ENCODE results near the gene CSRNP3. TPM values are rescaled to one million over a fixed set of nuclear protein-coding genes. Genes with fewer than 3 reads are reported as not detected.

The CSRNP3 gene
- total RNA-seq, 2 donors from 2014 or later = 1.8 to 2.7 TPM

- ATAC-seq (ENCODE audit: insufficient number of reproducible peaks, low FRiP score, low read depth) (no peak), DNase-seq (ENCODE audit: low spot score) (no peak)
- no peak for TF ChIP-seq CTCF (IDR thresholded peaks at IDR 0.05)
Observed at GRCh38 chr2:165576409-165577154, 107.1 kb downstream of the CSRNP3 start.

GRCh38 chr2:165582409-165582808, 112.9 kb downstream of the CSRNP3 start:
- H3K4me1 ChIP-seq (ENCODE audit: control insufficient read depth in 1 of 2, low read depth in 2 of 2) = peaks cover 7 to 14% of the 10 kb centered on the region in 2 donors
- H3K36me3 ChIP-seq = no peaks in the 10 kb centered on the region
- DNase-seq (ENCODE audit: low spot score) = no peak
- H3K4me3 ChIP-seq = no peak overlapping the region
- H3K27me3 ChIP-seq (replicated peaks; ENCODE audit: insufficient read depth) = no peaks in the 10 kb centered on the region
- no peak for TF ChIP-seq CTCF (IDR thresholded peaks at IDR 0.05)
- no peaks in the 10 kb centered on the region for H3K9me3 ChIP-seq
- H3K27ac ChIP-seq = no peak overlapping the region
- ATAC-seq (ENCODE audit: insufficient number of reproducible peaks, low FRiP score, low read depth) = peak; percentile 66

More at GRCh38 chr2:165576409-165577154, 107.1 kb downstream of the CSRNP3 start:
- Histone ChIP-seq H3K27ac (no peak overlapping the region), H3K36me3 (no peaks in the 10 kb centered on the region), H3K9me3 (no peaks in the 10 kb centered on the region), H3K27me3 (replicated peaks; ENCODE audit: insufficient read depth) (no peaks in the 10 kb centered on the region), H3K4me1 (ENCODE audit: control insufficient read depth in 1 of 2, low read depth in 2 of 2) (peaks cover 0 to 4% of the 10 kb centered on the region in 2 donors), H3K4me3 (no peak overlapping the region)

GRCh38 chr2:165582863-165583506, 113.5 kb downstream of the CSRNP3 start:
- Histone ChIP-seq H3K4me3 (no peak overlapping the region), H3K4me1 (ENCODE audit: control insufficient read depth in 1 of 2, low read depth in 2 of 2) (peaks cover 7 to 14% of the 10 kb centered on the region in 2 donors), H3K27me3 (replicated peaks; ENCODE audit: insufficient read depth) (no peaks in the 10 kb centered on the region), H3K36me3 (no peaks in the 10 kb centered on the region), H3K27ac (peak overlapping the region in 1 of 2 donors; percentile 6), H3K9me3 (no peaks in the 10 kb centered on the region)
- DNase-seq (ENCODE audit: low spot score) (no peak), ATAC-seq (ENCODE audit: insufficient number of reproducible peaks, low FRiP score, low read depth) (peak; percentile 17)
- no peak for TF ChIP-seq CTCF (IDR thresholded peaks at IDR 0.05)

GRCh38 chr2:165584126-165584654, 114.7 kb downstream of the CSRNP3 start:
- Histone ChIP-seq H3K36me3 (no peaks in the 10 kb centered on the region), H3K27ac (no peak overlapping the region), H3K4me3 (no peak overlapping the region), H3K9me3 (no peaks in the 10 kb centered on the region), H3K27me3 (replicated peaks; ENCODE audit: insufficient read depth) (no peaks in the 10 kb centered on the region), H3K4me1 (ENCODE audit: control insufficient read depth in 1 of 2, low read depth in 2 of 2) (peaks cover 7 to 14% of the 10 kb centered on the region in 2 donors)
- no peak for TF ChIP-seq CTCF (IDR thresholded peaks at IDR 0.05)
- no peak for ATAC-seq (ENCODE audit: insufficient number of reproducible peaks, low FRiP score, low read depth)
- no peak for DNase-seq (ENCODE audit: low spot score)

- DNase-seq (ENCODE audit: low spot score) = no peak
- ATAC-seq (ENCODE audit: insufficient number of reproducible peaks, low FRiP score, low read depth) = no peak
- H3K9me3 ChIP-seq = no peaks in the 10 kb centered on the region
- no peak for TF ChIP-seq CTCF (IDR thresholded peaks at IDR 0.05)
- no peaks in the 10 kb centered on the region for H3K36me3 ChIP-seq
- H3K27ac ChIP-seq = no peak overlapping the region
- no peak overlapping the region for H3K4me3 ChIP-seq
- peaks cover 7 to 14% of the 10 kb centered on the region in 2 donors for H3K4me1 ChIP-seq (ENCODE audit: control insufficient read depth in 1 of 2, low read depth in 2 of 2)
- no peaks in the 10 kb centered on the region for H3K27me3 ChIP-seq (replicated peaks; ENCODE audit: insufficient read depth)
Observed at GRCh38 chr2:165586019-165586418, 116.5 kb downstream of the CSRNP3 start.

Data from thoracic aorta (tissue), 2 donors.